GM12878 (cell line): ENCODE data around the gene STIL. TPM values are rescaled to one million over a fixed set of nuclear protein-coding genes. Genes with fewer than 3 reads are reported as not detected.

Source experiments
- ATAC-seq: fragments of 200-7000 bp; cut with Tn5 transposase; 3 replicates; pipeline ENCODE4 v1.9.1; 2020; ENCODE audit warnings: mild to moderate bottlenecking, moderate library complexity
- BruUV-seq: library from RNA; stranded (reverse); fragments of 400-500 nt; replicated peaks from 2 replicates; lab custom pipeline; 2021; lab: Mats Ljungman, UMichigan
- CTCF ChIA-PET: fragments of 300-600 bp; sonication (Branson Sonifier 250); formaldehyde crosslinking; extraction: SDS; loops from one replicate; lab custom pipeline; 2021; ENCODE audit warnings: inconsistent platforms; lab: Yijun Ruan, JAX
- POLR2A ChIA-PET: fragments of 350-600 bp; formaldehyde crosslinking; extraction: SDS; loops from one replicate; lab custom pipeline; 2021; ENCODE audit warnings: inconsistent platforms; lab: Charles Lee
- RAD21 ChIA-PET: fragments of 300-600 bp; sonication (Branson Sonifier 250); formaldehyde crosslinking; loops from one replicate; lab custom pipeline; 2023; ENCODE audit warnings: antibody characterized with exemption; ENCODE audit not compliant: unreplicated experiment; lab: Charles Lee
- SMC1A ChIA-PET: fragments of 300-600 bp; sonication (Branson Sonifier 250); formaldehyde crosslinking; loops from one replicate; lab custom pipeline; 2023; ENCODE audit not compliant: unreplicated experiment, uncharacterized antibody; lab: Charles Lee
- DNase-seq: peaks from one replicate; pipeline ENCODE4 v3.0.0-alpha.2; 2011; ENCODE audit warnings: low read depth, low spot score
- FAIRE-seq: peaks from 3 replicates; lab custom pipeline; 2011; peaks lifted over from hg19 to GRCh38; lab: Jason Lieb, UNC
- H2AFZ ChIP-seq: 2 replicates; pipeline ENCODE4 v1.6.0; 2011; ENCODE audit warnings: low read depth, low read length, control low read depth; ENCODE audit not compliant: control insufficient read depth
- H3K27ac ChIP-seq: 2 replicates; pipeline ENCODE4 v1.5.1; 2011; ENCODE audit warnings: control low read depth; ENCODE audit not compliant: control insufficient read depth, insufficient read depth
- H3K27me3 ChIP-seq, 2 experiments: replicated peaks in 1 of 2; 2 replicates each; pipeline versions ENCODE4 v1.6.0 to v1.6.1; 2011; ENCODE audit warnings: low read length in 1 of 2; ENCODE audit not compliant: control insufficient read depth in 2 of 2, insufficient read depth in 2 of 2
- H3K36me3 ChIP-seq, 2 experiments: 2 replicates each; pipeline ENCODE4 v1.5.1; 2011; ENCODE audit warnings: low read length in 1 of 2; ENCODE audit not compliant: control insufficient read depth in 2 of 2, insufficient read depth in 2 of 2
- H3K4me1 ChIP-seq: 2 replicates; pipeline ENCODE4 v1.6.1; 2011; ENCODE audit warnings: mild to moderate bottlenecking, low read length, moderate library complexity, mixed read lengths; ENCODE audit not compliant: control insufficient read depth, insufficient read depth
- H3K4me2 ChIP-seq: 2 replicates; pipeline ENCODE4 v1.6.0; 2011; ENCODE audit warnings: control low read depth; ENCODE audit not compliant: control insufficient read depth, insufficient read depth
- H3K4me3 ChIP-seq: fragments of 200-600 bp; sonication (generic); 2 replicates; pipeline ENCODE4 v1.5.1; 2016
- H3K79me2 ChIP-seq: 2 replicates; pipeline ENCODE4 v1.6.0; 2011; ENCODE audit warnings: low read length; ENCODE audit not compliant: control insufficient read depth, insufficient read depth
- H3K9ac ChIP-seq: 2 replicates; pipeline ENCODE4 v1.8.0; 2011; ENCODE audit warnings: low read length, control low read depth, mixed read lengths; ENCODE audit not compliant: control insufficient read depth, insufficient read depth
- H3K9me3 ChIP-seq: replicated peaks from 3 replicates; pipeline ENCODE4 v1.5.1; 2011; ENCODE audit warnings: mild to moderate bottlenecking, low read length; ENCODE audit not compliant: control insufficient read depth, insufficient read depth
- H4K20me1 ChIP-seq: 2 replicates; pipeline ENCODE4 v1.6.0; 2011; ENCODE audit not compliant: control insufficient read depth, insufficient read depth
- BACH1 ChIP-seq: fragments of 450-650 bp; IDR thresholded peaks from 2 replicates; pipeline ENCODE4 v1.6.1; 2017; ENCODE audit warnings: mild to moderate bottlenecking, borderline replicate concordance
- BMI1 ChIP-seq: fragments of 450-650 bp; IDR thresholded peaks from 2 replicates; pipeline ENCODE4 v1.6.1; 2016; ENCODE audit warnings: mild to moderate bottlenecking, moderate library complexity, borderline replicate concordance
- CBX5 ChIP-seq: sonication (generic); IDR thresholded peaks from 2 replicates; pipeline ENCODE4 v1.6.1; 2016; ENCODE audit warnings: low read depth, moderate library complexity, mild to moderate bottlenecking, inconsistent platforms
- CHD1 ChIP-seq: IDR thresholded peaks from 2 replicates; pipeline ENCODE4 v1.6.1; 2012; ENCODE audit warnings: low read depth, low read length, improper control_type of control experiment
- CTCF ChIP-seq, 3 experiments: IDR thresholded peaks in 2 of 3; conservative IDR thresholded peaks in 1 of 3; 2 replicates each; pipeline ENCODE4 v1.5.1; 2011; ENCODE audit warnings: low read depth in 3 of 3, low read length in 3 of 3, mild to moderate bottlenecking in 3 of 3, control low read depth in 2 of 3, moderate library complexity in 2 of 3, inconsistent platforms in 1 of 3, mixed read lengths in 1 of 3; ENCODE audit not compliant: control insufficient read depth in 2 of 3, insufficient read depth in 1 of 3; ENCODE audit errors: extremely low read depth in 1 of 3
- EP300 ChIP-seq, 2 experiments: fragments of 150-350 bp in 1 of 2; IDR thresholded peaks; 2 replicates each; pipeline ENCODE4 v1.6.1; 2011 to 2012; ENCODE audit warnings: low read depth in 2 of 2, low read length in 2 of 2, borderline replicate concordance in 1 of 2, improper control_type of control experiment in 1 of 2, inconsistent platforms in 1 of 2; ENCODE audit not compliant: control insufficient read depth in 1 of 2
- JUND ChIP-seq: IDR thresholded peaks from 2 replicates; pipeline ENCODE4 v1.6.1; 2012; ENCODE audit warnings: low read depth, mild to moderate bottlenecking, low read length, improper control_type of control experiment, moderate library complexity
- PBX3 ChIP-seq: IDR thresholded peaks from 2 replicates; pipeline ENCODE4 v1.6.1; 2011; ENCODE audit warnings: mild to moderate bottlenecking, low read depth, low read length, moderate library complexity; ENCODE audit not compliant: insufficient replicate concordance
- PRDM15 ChIP-seq: fragments of 450-650 bp; formaldehyde crosslinking; IDR thresholded peaks from 2 replicates; pipeline ENCODE4 v1.4.0; 2020; ENCODE audit warnings: mild to moderate bottlenecking, moderate library complexity
- RB1 ChIP-seq: fragments of 450-650 bp; formaldehyde crosslinking; IDR thresholded peaks from 2 replicates; pipeline ENCODE4 v1.6.1; 2017; ENCODE audit warnings: mild to moderate bottlenecking, borderline replicate concordance
- RELB ChIP-seq: fragments of 450-650 bp; IDR thresholded peaks from 2 replicates; pipeline ENCODE4 v1.6.1; 2017; ENCODE audit warnings: low read depth, mild to moderate bottlenecking, moderate library complexity
- SRF ChIP-seq, 2 experiments: IDR thresholded peaks; 2 replicates each; pipeline ENCODE4 v1.6.1; 2011; ENCODE audit warnings: low read depth in 2 of 2, low read length in 2 of 2, mild to moderate bottlenecking in 1 of 2, moderate library complexity in 1 of 2
- ZNF384 ChIP-seq: IDR thresholded peaks from 2 replicates; pipeline ENCODE4 v1.6.1; 2012; ENCODE audit warnings: low read depth, mild to moderate bottlenecking, low read length, improper control_type of control experiment, borderline replicate concordance
- WGBS: methylation state at CpG from one replicate; pipeline ENCODE4 v1.1.6; 2016; ENCODE audit warnings: low lambda C conversion rate; ENCODE audit not compliant: insufficient replicate concordance, insufficient coverage; ENCODE audit errors: missing lambda C conversion rate; 5-methylcytosine and 5-hydroxymethylcytosine counted together
- in situ Hi-C: fragments of 300-500 bp; cut with MboI; formaldehyde crosslinking; loops from 9 replicates; pipeline ENCODE4 v1.14.3; 2018; ENCODE audit warnings: mixed read lengths
- intact Hi-C: fragments of 100-400 bp; cut with micrococcal nuclease; formaldehyde crosslinking; loops from one replicate; pipeline ENCODE4 v1.14.2; 2022; ENCODE audit not compliant: unreplicated experiment
- polyA plus RNA-seq, 11 experiments: library from polyadenylated mRNA; depleted of rRNA in 4 of 11; unstranded in 6 of 11; stranded (reverse) in 5 of 11; fragments of >200 nt; fragmentation: Nextera tagmentation in 4 of 11; fragmentation: Illumina TruSeq in 1 of 11; extraction: Ambion mirVana in 4 of 11; extraction: Trizol in 1 of 11; gene quantifications; 1 replicate in 1 of 11; 2 replicates in 10 of 11; pipeline versions ENCODE4 v1.2.1 to v1.2.3, GENCODE V29; 2011 to 2016; ENCODE audit warnings: inconsistent platforms in 2 of 11, missing spikeins in 2 of 11, low read depth in 1 of 11
- total RNA-seq, 4 experiments: library from RNA; depleted of rRNA in 3 of 4; stranded (reverse); fragments of >200 nt in 3 of 4; fragmentation: Illumina TruSeq in 1 of 4; extraction: Trizol in 1 of 4; gene quantifications; 2 replicates each; pipeline versions ENCODE4 v1.2.1 to v1.2.3, GENCODE V29; 2013 to 2021

Gene STIL
- total and polyA plus RNA-seq, 10 of the 15 experiments (the other 5 are each of a cell fraction or from before 2014, with no cell fraction given) = 6.0 to 35.1 (median 26.5) TPM

- TF ChIP-seq RELB (peak; percentile 77), RB1 (no peak)
Measured at GRCh38 chr1:47351305-47351704, 37.4 kb upstream of the STIL start (continued).

GRCh38 chr1:47348246-47348645, 34.3 kb upstream of the STIL start:
- intact Hi-C loops = no loop called here
- ATAC-seq (no peak), DNase-seq (no peak), FAIRE-seq (no peak)
- WGBS = 93% methylated on average over 1 of the region's 1 CpG
- H3K9me3 ChIP-seq = no peaks in the 10 kb centered on the region; the same call in 2 of the 3 replicates
- H3K27ac ChIP-seq = 0 out of 2 replicates have a peak overlapping the region, but pooled peaks have one; percentile 18
- H3K4me3 ChIP-seq = no peak overlapping the region
- H4K20me1 ChIP-seq = no peaks in the 10 kb centered on the region
- ChIA-PET CTCF (interaction anchor here (0.6 to 1.6 kb wide), 2 partner anchors 14 to 169 kb away, joined by 4 to 8 read pairs; partner anchors contain the start of gene CMPK1), POLR2A (interaction anchor here (1.8 kb wide), 1 partner anchor 14 kb away, joined by 5 read pairs; no protein-coding TSS in a partner anchor), RAD21 (interaction anchor here (1.5 kb wide), 1 partner anchor 89 kb away, joined by 3 read pairs; the partner anchor contains the start of gene FOXD2), SMC1A (interaction anchor here (0.9 to 2.9 kb wide), 2 partner anchors 11 to 169 kb away, joined by 3 to 20 read pairs; no protein-coding TSS in a partner anchor)
- no peak overlapping the region for H3K9ac ChIP-seq
- peaks cover 4% of the 10 kb centered on the region; the same call in 1 of the 2 replicates for H3K4me1 ChIP-seq
- in situ Hi-C loops = no loop called here
- no peaks in the 10 kb centered on the region for H3K27me3 ChIP-seq
- H3K4me2 ChIP-seq = no peak overlapping the region
- H2AFZ ChIP-seq = no peak overlapping the region
- no TSS peak for BruUV-seq
- H3K79me2 ChIP-seq = peaks cover 14% of the 10 kb centered on the region
- H3K36me3 ChIP-seq = peaks cover 0 to 5% of the 10 kb centered on the region in 2 experiments; a peak in 2 of 4 replicates
- TF ChIP-seq PBX3 (no peak), CHD1 (no peak), PRDM15 (no peak), SRF (IDR thresholded peaks at IDR 0.05; ENCODE audit: low read depth in 2 of 2, low read length in 2 of 2) (no peak), CBX5 (no peak), CTCF (IDR thresholded peaks at IDR 0.05 in 2 of 3, conservative IDR thresholded peaks at IDR 0.05 in 1 of 3; ENCODE audit: control insufficient read depth in 2 of 3, extremely low read depth in 1 of 3, insufficient read depth in 1 of 3, low read depth in 3 of 3, low read length in 3 of 3) (no peak), BMI1 (no peak), JUND (no peak), ZNF384 (no peak), EP300 (IDR thresholded peaks at IDR 0.05; ENCODE audit: borderline replicate concordance in 1 of 2, control insufficient read depth in 1 of 2, low read depth in 2 of 2, low read length in 2 of 2) (no peak), BACH1 (no peak)
